SK-N-SH (cell line): Measurements from ENCODE around the gene CD276. TPM values are rescaled to one million over a fixed set of nuclear protein-coding genes. Genes with fewer than 3 reads are reported as not detected.

Experiments
- CTCF ChIA-PET: fragments of 300-600, 350-600 bp; formaldehyde crosslinking; extraction: SDS; loops from one replicate; lab custom pipeline; 2021; lab: Yijun Ruan, JAX
- POLR2A ChIA-PET: fragments of 350-600 bp; sonication (Branson Sonifier 250); formaldehyde crosslinking; extraction: SDS; loops from one replicate; lab custom pipeline; 2020; ENCODE audit warnings: antibody characterized with exemption, inconsistent platforms; lab: Yijun Ruan, JAX
- DNase-seq: peaks from one replicate; pipeline ENCODE4 v3.0.0; 2012
- H2AFZ ChIP-seq: fragments of 200-600 bp; sonication (generic); 2 replicates; pipeline ENCODE4 v1.8.1; 2016; ENCODE audit warnings: antibody characterized with exemption, mild to moderate bottlenecking, low read depth
- H3F3A ChIP-seq: fragments of 200-600 bp; sonication (generic); replicated peaks from 2 replicates; pipeline ENCODE3; 2016; ENCODE audit warnings: antibody characterized with exemption, mild to moderate bottlenecking; ENCODE audit not compliant: insufficient read depth
- H3K27ac ChIP-seq, 2 experiments: fragments of 200-500 bp in 1 of 2; fragments of 200-600 bp in 1 of 2; sonication (Bioruptor generic) in 1 of 2; sonication (generic), shearing (Covaris generic) in 1 of 2; 2 replicates each; pipeline versions ENCODE4 v1.5.1 to v1.6.1; 2014 to 2016; ENCODE audit warnings: low read depth in 2 of 2, inconsistent platforms in 1 of 2, low read length in 1 of 2, mild to moderate bottlenecking in 1 of 2, mixed read lengths in 1 of 2
- H3K27me3 ChIP-seq: fragments of 200-600 bp; sonication (generic), shearing (Covaris generic); 2 replicates; pipeline ENCODE4 v1.6.1; 2016; ENCODE audit warnings: mixed run types; ENCODE audit not compliant: insufficient read depth
- H3K36me3 ChIP-seq, 2 experiments: fragments of 200-500 bp in 1 of 2; fragments of 200-600 bp in 1 of 2; sonication (Bioruptor generic) in 1 of 2; sonication (generic) in 1 of 2; replicated peaks in 1 of 2; 2 replicates each; pipeline versions ENCODE3 to v1.5.1; 2014 to 2016; ENCODE audit warnings: low read length in 1 of 2, mild to moderate bottlenecking in 1 of 2; ENCODE audit not compliant: insufficient read depth in 2 of 2, control insufficient read depth in 1 of 2
- H3K4me1 ChIP-seq, 2 experiments: fragments of 200-500 bp in 1 of 2; fragments of 200-600 bp in 1 of 2; sonication (Bioruptor generic) in 1 of 2; sonication (generic), shearing (Covaris generic) in 1 of 2; 2 replicates each; pipeline versions ENCODE4 v1.5.1 to v1.6.1; 2014 to 2016; ENCODE audit warnings: low read depth in 1 of 2, low read length in 1 of 2, mixed run types in 1 of 2; ENCODE audit not compliant: insufficient read depth in 2 of 2, control insufficient read depth in 1 of 2
- H3K4me2 ChIP-seq: fragments of 200-600 bp; sonication (generic), shearing (Covaris generic); 2 replicates; pipeline ENCODE4 v1.6.1; 2017; ENCODE audit warnings: mixed run types
- H3K4me3 ChIP-seq, 2 experiments: fragments of 200-500 bp in 1 of 2; fragments of 200-600 bp in 1 of 2; sonication (Bioruptor generic) in 1 of 2; sonication (generic), shearing (Covaris generic) in 1 of 2; 2 replicates each; pipeline versions ENCODE4 v1.5.1 to v1.8.1; 2014 to 2016; ENCODE audit warnings: low read depth in 2 of 2, inconsistent platforms in 1 of 2, low read length in 1 of 2, mild to moderate bottlenecking in 1 of 2, mixed read lengths in 1 of 2, moderate library complexity in 1 of 2
- H3K79me2 ChIP-seq: fragments of 200-600 bp; sonication (generic); 2 replicates; pipeline ENCODE4 v1.8.1; 2017; ENCODE audit warnings: mild to moderate bottlenecking; ENCODE audit not compliant: insufficient read depth
- H3K9ac ChIP-seq: fragments of 200-600 bp; sonication (generic); 2 replicates; pipeline ENCODE4 v1.6.1; 2017; ENCODE audit warnings: mixed run types
- H3K9me2 ChIP-seq: fragments of 200-600 bp; sonication (generic); 2 replicates; pipeline ENCODE4 v1.6.1; 2017; ENCODE audit warnings: mixed run types
- H3K9me3 ChIP-seq: fragments of 200-600 bp; sonication (generic); 2 replicates; pipeline ENCODE4 v1.6.1; 2017; ENCODE audit warnings: mixed run types, mild to moderate bottlenecking, moderate library complexity
- H4K20me1 ChIP-seq: fragments of 200-600 bp; sonication (generic); 2 replicates; pipeline ENCODE4 v1.6.1; 2017; ENCODE audit warnings: mild to moderate bottlenecking, mixed run types; ENCODE audit not compliant: insufficient read depth
- CHD2 ChIP-seq: fragments of 150-350 bp; IDR thresholded peaks from 2 replicates; pipeline ENCODE4 v1.6.1; 2018; ENCODE audit warnings: low read length; ENCODE audit not compliant: partially characterized antibody
- ELF1 ChIP-seq: IDR thresholded peaks from 2 replicates; pipeline ENCODE4 v1.4.0; 2012
- EP300 ChIP-seq, 2 experiments: IDR thresholded peaks; 2 replicates each; pipeline versions ENCODE4 v1.4.0 to v1.6.1; 2012; ENCODE audit warnings: borderline replicate concordance in 1 of 2, low read depth in 1 of 2, low read length in 1 of 2
- EZH2phosphoT487 ChIP-seq: fragments of 200-600 bp; sonication (generic); IDR thresholded peaks from 2 replicates; pipeline ENCODE4 v1.6.1; 2017; ENCODE audit warnings: low read depth, mixed run types, mild to moderate bottlenecking, antibody characterized with exemption, moderate library complexity, borderline replicate concordance
- FOSL2 ChIP-seq: IDR thresholded peaks from 2 replicates; pipeline ENCODE4 v1.4.0; 2012; ENCODE audit warnings: low read depth, mild to moderate bottlenecking, moderate library complexity, borderline replicate concordance
- FOXJ3 ChIP-seq: sonication (generic); formaldehyde crosslinking; IDR thresholded peaks from 2 replicates; pipeline ENCODE4 v1.5.1; 2020; ENCODE audit warnings: mild to moderate bottlenecking, missing genetic modification reagents
- FOXM1 ChIP-seq: IDR thresholded peaks from 2 replicates; pipeline ENCODE4 v1.4.0; 2012; ENCODE audit warnings: low read depth, mild to moderate bottlenecking
- GABPA ChIP-seq: IDR thresholded peaks from 2 replicates; pipeline ENCODE4 v1.4.0; 2012; ENCODE audit warnings: low read depth, mild to moderate bottlenecking
- GATA2 ChIP-seq: sonication (generic); formaldehyde crosslinking; IDR thresholded peaks from 2 replicates; pipeline ENCODE4 v1.5.0; 2020; ENCODE audit warnings: mild to moderate bottlenecking, missing genetic modification reagents
- JUND ChIP-seq: IDR thresholded peaks from 2 replicates; pipeline ENCODE4 v1.4.0; 2012
- MXI1 ChIP-seq: IDR thresholded peaks from 2 replicates; pipeline ENCODE4 v1.6.1; 2012; ENCODE audit warnings: mild to moderate bottlenecking, low read depth, low read length, improper control_type of control experiment
- NFIC ChIP-seq: IDR thresholded peaks from 2 replicates; pipeline ENCODE4 v1.4.0; 2012; ENCODE audit warnings: borderline replicate concordance
- POLR2AphosphoS5 ChIP-seq: IDR thresholded peaks from 2 replicates; pipeline ENCODE4 v1.6.1; 2012; ENCODE audit warnings: low read depth, low read length
- RXRA ChIP-seq: IDR thresholded peaks from 2 replicates; pipeline ENCODE4 v1.4.0; 2012; ENCODE audit warnings: low read depth, mild to moderate bottlenecking, borderline replicate concordance
- SIN3A ChIP-seq: IDR thresholded peaks from 2 replicates; pipeline ENCODE4 v1.6.1; 2012; ENCODE audit warnings: low read depth, mild to moderate bottlenecking, low read length, moderate library complexity, borderline replicate concordance
- SMC3 ChIP-seq: IDR thresholded peaks from 2 replicates; pipeline ENCODE4 v1.6.1; 2012; ENCODE audit warnings: low read depth, low read length, improper control_type of control experiment
- TCF12 ChIP-seq: IDR thresholded peaks from 2 replicates; pipeline ENCODE4 v1.4.0; 2012
- TEAD4 ChIP-seq: IDR thresholded peaks from 2 replicates; pipeline ENCODE4 v1.4.0; 2012; ENCODE audit warnings: mild to moderate bottlenecking, borderline replicate concordance; ENCODE audit not compliant: insufficient read depth
- WGBS: methylation state at CpG from one replicate; pipeline ENCODE4 v1.1.6; 2017; ENCODE audit warnings: low lambda C conversion rate; 5-methylcytosine and 5-hydroxymethylcytosine counted together
- polyA plus RNA-seq, 3 experiments: library from polyadenylated mRNA; depleted of rRNA; stranded (reverse); fragments of >200 nt; gene quantifications; 2 replicates each; pipeline ENCODE4 v1.2.3, GENCODE V29; 2012
- TF ChIP-seq, protein P1 (sequence below): IDR thresholded peaks from 2 replicates; pipeline ENCODE4 v1.4.0; 2012; ENCODE audit warnings: low read depth
- TF ChIP-seq, protein P2 (sequence below): fragments of 150-350 bp; IDR thresholded peaks from 2 replicates; pipeline ENCODE4 v1.6.1; 2016; ENCODE audit warnings: mild to moderate bottlenecking, low read depth, low read length
- TF ChIP-seq, protein P3 (sequence below): IDR thresholded peaks from 2 replicates; pipeline ENCODE4 v1.4.0; 2012; ENCODE audit warnings: low read depth, borderline replicate concordance

CD276 gene
- polyA plus RNA-seq, 1 of the 3 experiments (the other 2 are of a cell fraction), result 86.2 TPM

DNA sequence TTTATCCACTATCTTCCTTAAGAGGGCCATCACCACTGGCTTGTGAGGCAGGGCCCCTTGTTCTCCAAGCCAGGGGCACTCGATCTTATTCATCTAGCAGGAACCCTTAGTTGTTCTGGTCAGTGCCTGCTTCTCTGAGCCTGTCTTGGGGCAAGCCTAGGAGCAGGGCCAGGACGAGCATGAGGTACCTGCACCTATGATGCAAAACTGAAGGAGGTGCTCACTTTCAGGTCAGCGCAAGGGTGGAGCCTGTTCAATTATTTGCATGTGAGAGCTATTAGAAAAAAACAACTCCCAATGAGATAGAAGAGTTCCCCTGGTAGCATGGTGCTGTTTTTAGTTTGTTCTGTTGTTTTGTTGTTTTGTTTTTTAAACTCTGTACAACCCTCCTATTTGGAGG, 5.0 kb upstream of the CD276 start:
- no peak for DNase-seq
- H3K9me2 ChIP-seq, result no peaks in the 10 kb centered on the region
- WGBS, result 69% methylated on average over 3 of the region's 3 CpGs
- ChIA-PET POLR2A (no interaction called here), CTCF (interaction anchor here (0.6 to 15.1 kb wide), 4 partner anchors 20 to 407 kb away, joined by 3 to 418 read pairs (median 22); no protein-coding TSS in a partner anchor)
- no peak overlapping the region for H3K27ac ChIP-seq
- peaks cover 6 to 7% of the 10 kb centered on the region in 2 experiments; a peak in 1 of 4 replicates for H3K4me1 ChIP-seq
- H3K9ac ChIP-seq, result no peak overlapping the region
- H3K79me2 ChIP-seq, result no peaks in the 10 kb centered on the region
- peaks cover 7% of the 10 kb centered on the region; the same call in 1 of the 2 replicates for H3K27me3 ChIP-seq
- no peak overlapping the region for H3K4me2 ChIP-seq
- no peak overlapping the region for H2AFZ ChIP-seq
- H3F3A ChIP-seq, result peaks cover 8% of the 10 kb centered on the region
- H3K36me3 ChIP-seq, result no peaks in the 10 kb centered on the region
- no peak for TF ChIP-seq JUND
- TF ChIP-seq EP300 (IDR thresholded peaks at IDR 0.05; ENCODE audit: borderline replicate concordance in 1 of 2, low read depth in 1 of 2, low read length in 1 of 2), result no peak
- TF ChIP-seq, protein P1, sequence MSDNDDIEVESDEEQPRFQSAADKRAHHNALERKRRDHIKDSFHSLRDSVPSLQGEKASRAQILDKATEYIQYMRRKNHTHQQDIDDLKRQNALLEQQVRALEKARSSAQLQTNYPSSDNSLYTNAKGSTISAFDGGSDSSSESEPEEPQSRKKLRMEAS, result no peak
- TF ChIP-seq TCF12, result no peak
- TF ChIP-seq, protein P2, sequence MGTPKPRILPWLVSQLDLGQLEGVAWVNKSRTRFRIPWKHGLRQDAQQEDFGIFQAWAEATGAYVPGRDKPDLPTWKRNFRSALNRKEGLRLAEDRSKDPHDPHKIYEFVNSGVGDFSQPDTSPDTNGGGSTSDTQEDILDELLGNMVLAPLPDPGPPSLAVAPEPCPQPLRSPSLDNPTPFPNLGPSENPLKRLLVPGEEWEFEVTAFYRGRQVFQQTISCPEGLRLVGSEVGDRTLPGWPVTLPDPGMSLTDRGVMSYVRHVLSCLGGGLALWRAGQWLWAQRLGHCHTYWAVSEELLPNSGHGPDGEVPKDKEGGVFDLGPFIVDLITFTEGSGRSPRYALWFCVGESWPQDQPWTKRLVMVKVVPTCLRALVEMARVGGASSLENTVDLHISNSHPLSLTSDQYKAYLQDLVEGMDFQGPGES, result no peak
- no peak for TF ChIP-seq ELF1
- TF ChIP-seq POLR2AphosphoS5, result no peak
- no peak for TF ChIP-seq CHD2
- no peak for TF ChIP-seq GATA2 (CRISPR knock-in tag)
- TF ChIP-seq SIN3A, result no peak
- no peak for TF ChIP-seq EZH2phosphoT487
- no peak for TF ChIP-seq FOXJ3 (CRISPR knock-in tag)
- no peak for TF ChIP-seq SMC3
- TF ChIP-seq RXRA, result no peak
- TF ChIP-seq TEAD4, result no peak
- no peaks in the 10 kb centered on the region for H3K9me3 ChIP-seq
- H3K4me3 ChIP-seq, result no peak overlapping the region
- H4K20me1 ChIP-seq, result no peaks in the 10 kb centered on the region

DNA sequence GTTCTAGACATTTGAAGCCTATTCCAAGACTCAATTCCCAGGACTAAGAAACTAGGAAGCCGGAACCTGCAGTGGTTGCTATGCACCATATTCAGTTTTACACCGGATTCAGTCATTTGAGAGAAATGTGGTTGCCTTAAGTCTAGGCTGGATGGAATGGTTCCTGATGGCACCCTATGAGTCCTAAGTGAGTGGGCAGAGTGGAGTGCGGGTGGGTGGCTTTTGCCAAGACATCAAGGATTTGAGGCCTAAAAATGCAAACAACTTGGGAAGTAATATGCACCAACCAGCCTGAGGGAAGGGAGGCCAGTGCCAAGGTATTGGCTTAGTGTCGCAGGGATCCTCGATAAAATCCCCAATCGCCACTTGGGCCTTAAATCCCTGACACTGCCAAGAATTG, 4.2 kb upstream of the CD276 start:
- H3K27me3 ChIP-seq, result peaks cover 5% of the 10 kb centered on the region; the same call in 1 of the 2 replicates
- POLR2A ChIA-PET, result no interaction called here
- 96% methylated on average over 6 of the region's 6 CpGs for WGBS
- H3K4me2 ChIP-seq, result no peak overlapping the region
- no peaks in the 10 kb centered on the region for H3K9me2 ChIP-seq
- H3K79me2 ChIP-seq, result peaks cover 5% of the 10 kb centered on the region
- H3K27ac ChIP-seq, result no peak overlapping the region
- H2AFZ ChIP-seq, result no peak overlapping the region
- CTCF ChIA-PET, result interaction anchor here (15.1 kb wide), 1 partner anchor 19 kb away, joined by 418 read pairs; no protein-coding TSS in a partner anchor
- peaks cover 8% of the 10 kb centered on the region for H3F3A ChIP-seq
- no peaks in the 10 kb centered on the region for H3K9me3 ChIP-seq
- no peak for TF ChIP-seq TEAD4
- no peak for TF ChIP-seq FOSL2
- TF ChIP-seq CHD2, result no peak
- TF ChIP-seq MXI1, result no peak
- TF ChIP-seq ELF1, result no peak
- TF ChIP-seq FOXM1, result no peak
- no peak for TF ChIP-seq JUND
- TF ChIP-seq, protein P3, sequence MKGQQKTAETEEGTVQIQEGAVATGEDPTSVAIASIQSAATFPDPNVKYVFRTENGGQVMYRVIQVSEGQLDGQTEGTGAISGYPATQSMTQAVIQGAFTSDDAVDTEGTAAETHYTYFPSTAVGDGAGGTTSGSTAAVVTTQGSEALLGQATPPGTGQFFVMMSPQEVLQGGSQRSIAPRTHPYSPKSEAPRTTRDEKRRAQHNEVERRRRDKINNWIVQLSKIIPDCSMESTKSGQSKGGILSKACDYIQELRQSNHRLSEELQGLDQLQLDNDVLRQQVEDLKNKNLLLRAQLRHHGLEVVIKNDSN, result no peak
- TF ChIP-seq NFIC, result no peak
- no peak for TF ChIP-seq TCF12
- TF ChIP-seq GABPA, result no peak
- TF ChIP-seq, all 33 proteins: peak for 0
- Histone ChIP-seq H3K4me1 (peaks cover 6 to 7% of the 10 kb centered on the region in 2 experiments; a peak in 1 of 4 replicates), H3K9ac (no peak overlapping the region), H3K36me3 (no peaks in the 10 kb centered on the region), H3K4me3 (no peak overlapping the region), H4K20me1 (no peaks in the 10 kb centered on the region)
- DNase-seq, result no peak
